Osteocyte (in vitro differentiated cells): Measurements from ENCODE around the gene PLTP. TPM values are rescaled to one million over a fixed set of nuclear protein-coding genes. Genes with fewer than 3 reads are reported as not detected.

Experiments
- DNase-seq: peaks from one replicate; pipeline ENCODE4 v3.0.0; 2021; ENCODE audit warnings: mixed read lengths; ENCODE audit not compliant: unreplicated experiment; ENCODE audit errors: extremely low spot score
- H3K27ac Mint-ChIP-seq: one replicate; pipeline ENCODE4 v1.8.0; 2021; ENCODE audit warnings: mild to moderate bottlenecking, mixed read lengths; ENCODE audit not compliant: unreplicated experiment
- H3K27me3 Mint-ChIP-seq: one replicate; pipeline ENCODE4 v1.8.0; 2021; ENCODE audit warnings: mixed read lengths; ENCODE audit not compliant: unreplicated experiment
- H3K36me3 Mint-ChIP-seq: one replicate; pipeline ENCODE4 v1.8.0; 2021; ENCODE audit warnings: mixed read lengths; ENCODE audit not compliant: unreplicated experiment
- H3K4me1 Mint-ChIP-seq: one replicate; pipeline ENCODE4 v1.8.0; 2021; ENCODE audit warnings: mixed read lengths; ENCODE audit not compliant: unreplicated experiment
- H3K4me3 Mint-ChIP-seq: one replicate; pipeline ENCODE4 v1.8.0; 2021; ENCODE audit warnings: mild to moderate bottlenecking, moderate library complexity, mixed read lengths; ENCODE audit not compliant: unreplicated experiment
- H3K9me3 Mint-ChIP-seq: one replicate; pipeline ENCODE4 v1.8.0; 2021; ENCODE audit warnings: mixed read lengths; ENCODE audit not compliant: unreplicated experiment
- total RNA-seq: library from RNA; stranded (reverse); gene quantifications from 2 replicates; pipeline ENCODE4 v1.2.1, GENCODE V29; 2021
- TF ChIP-seq, protein P1 (sequence below): fragments of 200-600 bp; sonication (generic); IDR thresholded peaks from 2 replicates; pipeline ENCODE4 v1.5.0; 2021; ENCODE audit warnings: antibody characterized with exemption, mild to moderate bottlenecking, moderate library complexity

PLTP gene
- total RNA-seq, 1 donor from 2014 or later, result 195 TPM

DNA sequence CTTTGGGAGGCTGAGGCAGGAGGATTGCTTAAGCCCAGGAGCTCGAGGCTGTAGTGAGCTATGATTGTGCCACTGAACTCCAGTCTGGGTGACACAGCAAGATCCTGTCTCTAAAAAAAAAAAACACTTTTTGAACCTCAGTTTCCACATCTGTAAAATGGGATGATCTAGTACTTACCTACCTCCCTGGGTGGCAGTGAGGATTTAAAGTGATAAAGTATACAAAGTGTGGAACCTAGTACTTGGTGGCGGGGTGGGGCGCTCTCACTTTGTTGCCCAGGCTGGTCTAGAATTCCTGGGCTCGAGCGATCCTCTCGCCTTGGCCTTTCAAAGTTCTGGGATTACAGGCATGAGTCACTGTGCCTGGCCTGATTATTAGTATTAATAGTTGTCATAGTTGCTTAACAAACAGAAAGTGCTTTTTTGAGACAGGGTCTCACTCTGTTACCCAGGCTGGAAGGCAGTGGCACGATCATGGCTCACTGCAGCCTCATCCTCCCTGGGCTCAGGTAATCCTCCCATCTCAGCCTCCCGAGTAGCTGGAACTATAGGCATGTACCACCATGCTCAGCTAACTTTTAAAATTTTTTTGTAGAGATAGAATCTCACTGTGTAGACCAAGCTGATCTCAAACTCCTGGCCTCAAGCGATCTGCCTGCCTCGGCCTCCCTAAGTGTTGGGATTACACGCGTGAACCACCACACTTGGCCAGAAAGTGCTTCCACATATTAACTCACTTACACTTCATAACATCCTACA, 7.0 kb upstream of the PLTP start:
- Mint-ChIP-seq H3K27me3 (no peaks in the 10 kb centered on the region), H3K27ac (peak overlapping the region; percentile 85), H3K4me1 (peaks cover 53% of the 10 kb centered on the region), H3K9me3 (no peaks in the 10 kb centered on the region), H3K4me3 (no peak overlapping the region), H3K36me3 (no peaks in the 10 kb centered on the region)
- no peak for DNase-seq
- TF ChIP-seq, protein P1, sequence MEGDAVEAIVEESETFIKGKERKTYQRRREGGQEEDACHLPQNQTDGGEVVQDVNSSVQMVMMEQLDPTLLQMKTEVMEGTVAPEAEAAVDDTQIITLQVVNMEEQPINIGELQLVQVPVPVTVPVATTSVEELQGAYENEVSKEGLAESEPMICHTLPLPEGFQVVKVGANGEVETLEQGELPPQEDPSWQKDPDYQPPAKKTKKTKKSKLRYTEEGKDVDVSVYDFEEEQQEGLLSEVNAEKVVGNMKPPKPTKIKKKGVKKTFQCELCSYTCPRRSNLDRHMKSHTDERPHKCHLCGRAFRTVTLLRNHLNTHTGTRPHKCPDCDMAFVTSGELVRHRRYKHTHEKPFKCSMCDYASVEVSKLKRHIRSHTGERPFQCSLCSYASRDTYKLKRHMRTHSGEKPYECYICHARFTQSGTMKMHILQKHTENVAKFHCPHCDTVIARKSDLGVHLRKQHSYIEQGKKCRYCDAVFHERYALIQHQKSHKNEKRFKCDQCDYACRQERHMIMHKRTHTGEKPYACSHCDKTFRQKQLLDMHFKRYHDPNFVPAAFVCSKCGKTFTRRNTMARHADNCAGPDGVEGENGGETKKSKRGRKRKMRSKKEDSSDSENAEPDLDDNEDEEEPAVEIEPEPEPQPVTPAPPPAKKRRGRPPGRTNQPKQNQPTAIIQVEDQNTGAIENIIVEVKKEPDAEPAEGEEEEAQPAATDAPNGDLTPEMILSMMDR, result no peak

DNA sequence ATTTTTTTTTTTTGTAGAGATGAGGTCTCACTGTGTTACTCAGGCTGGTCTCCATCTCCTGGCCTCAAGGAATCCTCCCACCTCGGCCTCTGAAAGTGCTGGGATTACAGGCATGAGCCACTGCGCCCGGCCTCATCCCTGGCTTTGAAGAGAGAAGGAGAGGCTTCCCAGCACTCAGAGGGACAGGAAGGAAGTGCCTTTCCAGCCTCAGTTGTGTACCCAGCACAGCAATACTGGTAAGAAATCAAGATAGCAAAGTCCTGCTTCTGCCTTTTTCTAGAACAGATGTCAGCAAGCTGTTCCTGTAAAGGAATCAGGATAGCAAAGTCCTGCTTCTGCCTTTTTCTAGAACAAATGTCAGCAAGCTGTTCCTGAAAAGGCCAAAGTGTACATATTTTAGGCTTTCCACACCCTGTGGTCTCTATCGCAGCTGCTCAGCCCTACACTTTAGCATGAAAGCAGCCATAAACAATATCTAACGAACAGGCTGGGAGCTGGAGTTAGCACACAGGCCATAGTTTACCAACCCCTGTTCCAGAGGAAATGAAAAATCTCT, 6.3 kb upstream of the PLTP start:
- H3K4me1 Mint-ChIP-seq, result peaks cover 53% of the 10 kb centered on the region
- no peaks in the 10 kb centered on the region for H3K27me3 Mint-ChIP-seq
- TF ChIP-seq, protein P1, result no peak
- peak overlapping the region; percentile 63 for H3K27ac Mint-ChIP-seq
- no peaks in the 10 kb centered on the region for H3K36me3 Mint-ChIP-seq
- H3K4me3 Mint-ChIP-seq, result no peak overlapping the region
- no peaks in the 10 kb centered on the region for H3K9me3 Mint-ChIP-seq
- DNase-seq, result no peak

DNA sequence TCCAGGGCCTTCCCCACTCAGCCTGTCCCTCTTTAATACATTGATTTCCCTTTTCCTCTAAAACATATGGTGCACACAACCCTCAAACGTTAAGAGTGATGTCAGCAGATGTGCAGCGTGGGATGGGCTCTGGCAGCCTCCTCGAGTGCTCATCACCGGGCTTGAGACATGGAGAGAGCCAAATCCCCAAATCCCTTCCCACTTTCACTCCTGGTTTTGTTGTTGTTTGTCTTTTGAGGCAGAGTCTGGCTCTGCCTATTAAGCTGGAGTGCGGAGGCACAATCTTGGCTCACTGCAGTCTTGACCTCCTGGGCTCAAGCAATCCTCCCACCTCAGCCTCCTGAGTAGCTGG, 5.8 kb upstream of the PLTP start:
- Mint-ChIP-seq H3K36me3 (no peaks in the 10 kb centered on the region), H3K27me3 (no peaks in the 10 kb centered on the region), H3K27ac (peak overlapping the region; percentile 35), H3K4me1 (peaks cover 49% of the 10 kb centered on the region), H3K9me3 (no peaks in the 10 kb centered on the region), H3K4me3 (no peak overlapping the region)
- DNase-seq, result no peak
- TF ChIP-seq, protein P1, result no peak

DNA sequence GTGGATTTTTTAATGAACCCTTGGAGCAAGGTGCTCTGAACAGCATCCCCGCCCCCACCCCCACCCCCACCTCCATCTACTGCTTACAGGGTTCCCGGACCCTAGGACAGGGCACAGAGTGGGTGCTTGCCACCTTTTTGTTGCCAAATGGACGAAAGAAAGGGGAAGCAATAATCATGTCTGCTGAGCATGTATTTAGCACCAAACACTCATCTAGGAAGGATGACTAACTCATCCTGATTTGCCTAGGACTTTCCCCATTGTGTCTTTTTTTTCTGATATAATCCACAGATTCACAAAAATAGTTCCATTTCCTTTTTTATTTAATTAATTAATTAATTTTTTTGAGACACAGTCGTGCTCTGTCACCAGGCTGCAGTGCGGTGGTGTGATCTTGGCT, 1.2 kb upstream of the PLTP start:
- H3K9me3 Mint-ChIP-seq, result no peaks in the 10 kb centered on the region
- no peak overlapping the region for H3K27ac Mint-ChIP-seq
- no peaks in the 10 kb centered on the region for H3K27me3 Mint-ChIP-seq
- DNase-seq, result no peak
- peaks cover 5% of the 10 kb centered on the region for H3K36me3 Mint-ChIP-seq
- H3K4me3 Mint-ChIP-seq, result peak overlapping the region; percentile 35
- peaks cover 26% of the 10 kb centered on the region for H3K4me1 Mint-ChIP-seq
- TF ChIP-seq, protein P1, result no peak

DNA sequence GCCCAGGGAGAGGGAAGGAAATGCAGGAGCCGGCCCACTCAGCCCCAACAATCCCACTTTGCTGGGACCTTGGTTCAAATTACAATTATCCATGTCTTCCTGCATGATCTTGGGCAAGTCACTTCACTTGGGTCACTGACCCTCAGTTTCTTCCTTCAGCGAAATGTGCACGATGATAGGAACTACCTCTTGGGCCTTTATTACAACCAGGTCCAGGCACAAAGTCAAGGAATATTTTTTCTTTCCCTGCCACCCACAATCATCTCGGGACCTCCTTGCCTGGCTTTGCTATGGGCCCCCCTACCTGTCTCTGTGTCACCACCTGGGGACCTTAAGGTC, 358 bp upstream of the PLTP start:
- Mint-ChIP-seq H3K4me3 (peak overlapping the region; percentile 72), H3K36me3 (peaks cover 7% of the 10 kb centered on the region), H3K4me1 (peaks cover 22% of the 10 kb centered on the region), H3K27ac (peak overlapping the region; percentile 92), H3K9me3 (no peaks in the 10 kb centered on the region), H3K27me3 (no peaks in the 10 kb centered on the region)
- TF ChIP-seq, protein P1, result no peak
- no peak for DNase-seq
